GM21423 (cell line): ENCODE measurements around the gene FILIP1L.

Experiments used
- ATAC-seq: cut with Tn5 transposase; IDR thresholded peaks from one replicate; pipeline ENCODE4 v1.9.1; 2021; ENCODE audit warnings: mild to moderate bottlenecking, moderate library complexity; ENCODE audit not compliant: unreplicated experiment

The FILIP1L gene

DNA sequence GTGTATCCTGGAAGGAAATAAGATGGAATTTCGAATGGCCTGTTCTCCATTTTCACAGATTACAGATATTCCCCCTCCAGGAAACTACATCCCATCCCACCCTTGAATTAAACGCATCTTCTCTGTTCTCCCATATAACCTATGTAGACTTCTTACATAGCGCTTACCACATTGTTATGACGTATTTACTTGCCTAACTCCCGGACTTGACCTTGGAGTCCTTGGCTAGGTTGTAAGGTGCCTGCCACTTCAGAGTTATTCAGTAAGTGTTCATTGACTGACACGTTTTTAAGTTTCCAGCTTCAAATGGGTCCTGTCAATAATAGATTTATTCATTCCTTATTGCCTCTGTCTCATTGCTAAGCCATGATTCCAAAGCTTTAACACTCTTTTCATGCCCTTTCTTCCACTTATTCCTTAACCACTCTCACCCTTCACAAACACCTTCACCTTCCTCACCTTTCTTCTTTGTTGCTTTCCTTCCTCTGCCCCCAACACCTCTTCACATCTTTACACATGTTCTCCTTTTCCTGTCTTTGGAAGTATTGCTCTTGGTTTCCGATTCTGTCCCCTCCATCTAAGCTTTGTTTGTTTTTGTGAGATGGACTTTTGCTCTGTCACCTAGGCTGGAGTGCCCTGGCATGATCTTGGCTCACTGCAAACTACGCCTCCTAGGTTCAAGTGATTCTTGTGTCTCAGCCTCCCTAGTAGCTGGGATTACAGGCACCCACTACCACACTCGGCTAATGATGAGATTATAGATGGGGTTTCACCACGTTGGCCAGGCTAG is 158.3 kb downstream of the FILIP1L start:
- ATAC-seq, result no peak

DNA sequence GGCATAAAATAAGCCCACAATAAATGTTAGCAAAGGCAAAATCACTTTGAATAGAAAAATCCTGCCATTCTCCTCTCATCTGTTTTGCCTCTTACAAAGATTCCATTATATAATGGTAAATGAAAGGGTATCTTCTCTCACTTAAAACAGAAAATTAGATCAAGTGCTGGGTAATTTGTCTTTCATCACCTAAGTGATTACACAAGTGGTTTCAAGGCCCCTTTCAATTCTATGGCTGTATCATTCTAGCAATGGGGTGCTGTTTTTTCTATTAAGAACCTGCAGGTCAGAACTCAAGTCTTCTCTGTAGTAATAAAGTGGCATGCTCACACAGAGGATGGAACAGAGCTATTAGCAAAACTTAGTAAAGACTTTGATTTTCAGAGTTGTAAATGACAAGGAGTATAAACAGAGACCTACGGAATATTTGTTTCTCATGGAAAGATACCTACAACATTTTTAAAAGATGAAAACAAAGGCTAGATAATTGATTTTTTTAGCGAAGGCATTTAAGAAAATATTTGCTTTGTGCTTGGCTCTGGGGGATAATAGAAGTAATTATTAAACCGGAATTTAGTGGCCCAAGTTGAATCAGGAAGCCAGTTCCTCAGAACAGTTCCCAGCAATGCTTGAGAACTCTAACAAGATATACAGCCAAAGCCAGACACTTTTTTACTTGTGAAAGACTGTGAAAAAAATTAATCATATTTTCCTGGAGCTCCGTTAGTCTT is 159.2 kb downstream of the FILIP1L start:
- no peak for ATAC-seq

DNA sequence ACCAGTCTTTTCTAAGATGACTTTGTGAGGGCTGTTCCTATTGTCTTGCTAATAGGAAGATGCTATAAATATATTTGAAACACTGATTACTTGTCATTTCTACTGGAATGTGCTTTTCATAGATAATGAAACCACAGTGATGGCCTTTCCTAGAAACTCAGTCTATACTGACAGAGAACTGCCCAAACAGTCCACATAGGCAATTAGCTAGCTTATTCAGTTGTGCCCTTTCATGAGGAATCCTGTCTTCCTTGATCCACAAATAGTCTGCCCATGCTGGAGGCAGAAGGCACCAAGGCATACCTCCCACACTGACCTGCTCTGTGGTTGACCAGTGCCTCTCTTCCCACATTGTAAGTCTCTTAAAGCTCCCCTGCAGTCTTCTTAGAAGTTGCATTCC is 160.7 kb downstream of the FILIP1L start:
- no peak for ATAC-seq

DNA sequence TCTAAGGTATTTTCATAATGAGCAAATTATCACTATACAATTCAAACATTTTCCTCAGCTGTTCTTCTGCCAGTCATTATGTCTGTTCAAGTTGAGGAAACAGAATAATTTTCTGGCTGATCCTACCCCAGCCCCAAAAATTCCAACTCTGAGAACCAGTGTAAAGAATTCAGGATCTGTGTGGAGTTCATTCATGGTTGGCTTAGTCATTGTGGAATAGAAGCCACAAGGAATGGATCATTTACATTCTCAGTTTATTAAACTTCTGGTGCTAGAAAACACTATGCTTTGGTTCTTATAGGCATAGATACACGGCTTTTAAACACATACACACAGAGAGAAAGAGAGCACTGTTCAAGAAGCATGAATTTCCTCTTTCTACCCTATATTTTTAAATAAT is 162.0 kb downstream of the FILIP1L start:
- no peak for ATAC-seq

DNA sequence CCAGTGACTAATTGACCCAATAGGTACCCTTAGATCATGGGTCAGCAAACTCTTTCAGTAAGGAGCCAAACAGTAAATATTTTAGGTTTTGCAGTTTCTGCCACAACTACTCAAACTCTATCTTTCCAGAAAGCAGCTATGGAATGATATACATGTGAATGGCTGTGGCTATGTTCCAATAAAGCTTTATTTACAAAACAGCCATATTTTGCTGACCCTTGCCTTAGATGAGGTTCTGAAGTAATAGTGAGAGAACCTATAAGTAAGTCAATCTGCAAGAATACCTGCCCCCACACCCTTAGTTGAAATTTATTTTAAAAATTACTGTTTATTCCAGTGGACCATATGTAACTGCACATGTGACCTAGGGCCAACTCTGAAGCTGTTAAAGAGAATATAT is 162.6 kb downstream of the FILIP1L start:
- no peak for ATAC-seq

DNA sequence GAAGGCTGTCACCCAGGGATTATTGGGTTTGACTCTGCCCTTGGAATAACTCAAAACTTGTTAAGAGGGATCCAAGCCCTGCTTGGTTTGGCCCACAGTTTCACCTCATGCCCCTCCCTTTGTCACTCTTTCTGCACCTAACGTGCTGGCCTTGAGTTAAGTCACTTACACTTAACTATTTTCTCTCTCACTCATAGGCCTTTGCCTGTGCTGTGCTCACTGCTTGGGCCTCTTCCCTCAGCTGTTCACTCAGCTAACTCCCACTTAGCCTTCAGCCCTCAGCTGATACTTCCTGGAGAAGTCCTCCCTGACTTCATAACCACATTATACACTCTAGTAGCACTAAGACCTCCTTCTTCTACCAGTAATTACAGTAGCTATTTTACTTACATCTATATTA is 163.4 kb downstream of the FILIP1L start:
- ATAC-seq, result no peak

DNA sequence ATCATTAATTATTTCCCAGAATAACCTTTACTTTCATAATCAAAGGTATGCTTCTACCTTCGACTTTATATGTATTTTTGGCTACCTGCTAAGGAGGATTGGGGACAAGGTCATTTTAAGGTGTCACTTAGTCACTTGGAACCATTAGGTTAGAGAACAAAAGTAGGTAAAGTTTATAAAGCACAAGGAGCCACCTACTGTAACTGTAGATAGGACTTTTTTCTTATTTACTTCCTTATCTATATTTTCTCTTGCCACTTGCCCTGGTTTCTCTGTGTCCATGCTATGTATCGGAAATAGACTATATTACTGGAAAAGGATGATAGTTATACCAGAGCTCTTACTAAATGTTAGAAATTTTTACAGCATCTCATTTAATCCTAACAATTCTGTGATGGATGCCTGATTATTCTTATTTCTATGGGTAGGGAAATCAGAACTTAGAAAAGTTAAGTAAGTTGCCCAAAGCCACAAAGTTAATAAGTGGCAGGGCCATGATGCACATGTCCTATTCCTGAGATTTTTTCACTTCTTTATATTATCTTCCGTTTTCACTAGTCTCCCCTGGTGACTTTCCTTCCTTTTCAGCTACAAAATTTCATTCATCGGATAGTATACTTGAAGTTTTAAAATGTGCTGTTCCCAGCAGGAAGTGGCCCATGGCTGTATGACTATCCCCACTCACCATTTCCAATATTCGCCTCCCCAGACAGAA is 164.2 kb downstream of the FILIP1L start:
- no peak for ATAC-seq

DNA sequence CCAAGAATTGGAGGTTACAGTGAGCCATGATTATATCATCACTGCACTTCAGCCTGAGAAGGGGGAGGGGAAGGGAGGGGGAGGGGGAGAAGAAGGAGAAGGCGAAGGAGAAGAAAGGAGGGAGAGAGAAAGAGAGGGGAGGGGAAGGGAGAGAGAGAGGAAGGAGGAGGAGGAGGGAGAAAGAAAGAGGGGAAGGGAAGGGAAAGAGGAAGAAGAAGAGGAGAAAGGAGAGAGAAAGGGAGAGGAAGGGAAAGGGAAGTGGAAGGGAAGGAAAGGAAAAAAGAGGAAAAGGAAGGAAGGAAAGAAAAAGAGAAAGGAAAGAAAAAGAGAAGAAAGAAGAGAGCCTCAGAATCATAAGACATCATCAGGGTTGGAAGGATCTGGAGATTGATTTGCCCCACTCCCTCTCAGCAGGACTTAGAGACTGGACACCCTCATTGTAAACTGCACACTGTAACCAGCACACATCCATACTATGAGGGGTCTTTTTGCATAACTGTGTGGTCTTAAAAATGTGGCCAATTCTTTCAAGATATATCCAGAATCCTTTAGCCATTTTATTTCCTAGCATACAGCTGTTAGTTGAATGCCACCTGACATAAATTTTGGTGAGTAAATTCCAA is 165.7 kb downstream of the FILIP1L start:
- ATAC-seq, result no peak

DNA sequence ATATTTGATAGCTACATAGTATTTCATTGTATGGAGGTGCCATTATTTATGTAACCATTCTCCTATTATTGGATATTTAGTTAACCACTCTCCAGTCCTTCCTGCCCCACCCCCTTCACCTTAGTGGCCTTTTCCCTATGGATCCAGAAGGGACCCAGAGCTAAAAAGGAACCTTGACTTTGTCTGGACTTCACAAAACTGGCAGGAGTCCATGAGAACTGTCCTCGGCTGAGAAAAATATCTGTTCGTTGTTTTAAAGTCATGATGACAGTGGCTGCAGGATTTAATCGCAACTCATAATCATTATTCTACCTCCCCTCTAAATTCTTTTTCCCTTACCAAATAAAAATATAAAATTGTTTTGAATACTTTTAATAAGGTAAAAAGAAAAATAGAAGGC is 166.9 kb downstream of the FILIP1L start:
- no peak for ATAC-seq

DNA sequence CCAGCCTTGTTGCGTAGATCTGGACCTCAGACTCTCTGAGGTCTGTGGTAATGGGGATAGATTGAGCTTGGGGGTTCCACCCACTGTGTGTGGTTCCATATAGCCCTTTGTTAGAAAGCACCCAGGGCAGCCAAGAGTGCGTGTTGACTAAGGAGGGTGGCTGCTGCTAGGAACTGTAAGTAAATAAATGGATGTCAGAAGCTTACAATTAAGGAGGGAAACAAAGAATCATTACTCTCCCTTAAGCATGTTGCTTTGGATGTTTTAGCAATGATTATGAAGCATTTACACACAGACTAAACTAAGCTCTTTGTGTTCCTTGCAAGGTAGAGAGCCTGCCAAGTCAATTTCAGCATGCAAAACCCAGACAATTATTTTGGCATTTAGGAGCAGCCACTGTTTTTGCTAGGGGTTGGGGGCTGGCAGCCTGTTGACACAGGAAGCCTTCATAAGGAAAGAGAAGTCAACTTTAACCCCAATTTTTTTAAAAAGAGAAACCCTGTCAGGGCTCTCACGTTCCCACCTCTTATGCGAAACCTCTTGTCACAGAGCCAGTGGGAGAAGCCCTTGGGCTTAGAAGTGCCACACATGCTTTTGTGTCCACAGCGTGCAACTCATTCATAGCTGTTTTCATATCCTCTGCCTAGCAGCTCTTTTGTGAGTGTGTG is 168.8 kb downstream of the FILIP1L start:
- no peak for ATAC-seq

DNA sequence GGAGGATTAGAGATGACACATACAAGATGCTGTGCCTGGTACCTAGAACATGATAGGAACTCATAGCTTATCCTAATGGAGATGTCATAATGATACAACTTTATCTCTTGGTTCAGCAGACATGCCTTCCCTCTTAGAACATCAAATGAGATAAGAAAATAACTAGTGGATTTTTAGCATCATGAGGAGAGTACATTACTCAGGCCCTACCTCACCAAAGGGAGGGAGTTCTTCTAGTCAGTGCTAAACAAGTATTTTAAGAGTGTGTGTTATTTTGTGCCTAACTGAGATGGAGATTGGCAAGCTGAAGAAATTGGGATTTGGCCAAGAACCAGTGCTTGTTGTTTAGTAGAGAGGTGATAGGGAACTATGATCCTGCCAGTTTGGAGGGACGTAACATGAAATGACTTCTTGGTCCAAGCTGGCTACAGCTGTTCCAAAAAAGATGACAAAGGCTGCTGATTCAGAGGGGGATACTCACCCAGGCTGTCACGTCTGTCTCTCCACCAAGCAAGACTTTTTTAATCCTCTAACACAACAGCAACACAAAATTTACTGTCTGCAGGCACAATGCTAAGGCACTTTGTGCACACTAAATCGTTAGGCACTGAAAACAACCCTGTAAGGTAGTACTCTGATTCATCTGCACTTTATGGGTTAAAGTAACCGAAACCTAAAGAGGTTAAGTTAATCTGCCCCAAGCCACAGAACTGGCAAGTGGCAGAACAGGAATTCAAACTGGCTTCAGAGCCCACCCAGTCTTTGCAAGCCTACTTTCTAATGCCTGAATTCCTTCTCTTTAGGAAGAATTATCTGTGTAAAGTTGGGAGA is 170.2 kb downstream of the FILIP1L start:
- no peak for ATAC-seq

DNA sequence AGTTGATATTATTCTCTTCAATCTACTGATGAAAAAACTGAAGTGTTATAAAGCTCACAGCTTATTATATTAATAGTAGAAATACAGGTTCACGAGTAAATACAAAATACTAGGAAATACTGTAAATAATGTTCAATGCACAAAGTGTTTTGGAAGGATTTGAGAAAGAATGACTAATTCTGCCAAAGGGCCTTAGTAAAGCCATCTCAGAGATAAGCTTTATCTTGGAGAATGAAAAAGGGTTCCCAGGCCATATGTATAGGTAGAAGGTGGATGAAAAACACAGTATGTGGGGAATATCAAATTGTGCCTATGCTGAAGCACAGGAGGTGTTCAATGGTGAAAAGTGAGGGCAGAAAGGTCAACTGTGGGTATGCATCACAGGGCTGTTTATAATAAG is 173.1 kb downstream of the FILIP1L start:
- ATAC-seq, result no peak

DNA sequence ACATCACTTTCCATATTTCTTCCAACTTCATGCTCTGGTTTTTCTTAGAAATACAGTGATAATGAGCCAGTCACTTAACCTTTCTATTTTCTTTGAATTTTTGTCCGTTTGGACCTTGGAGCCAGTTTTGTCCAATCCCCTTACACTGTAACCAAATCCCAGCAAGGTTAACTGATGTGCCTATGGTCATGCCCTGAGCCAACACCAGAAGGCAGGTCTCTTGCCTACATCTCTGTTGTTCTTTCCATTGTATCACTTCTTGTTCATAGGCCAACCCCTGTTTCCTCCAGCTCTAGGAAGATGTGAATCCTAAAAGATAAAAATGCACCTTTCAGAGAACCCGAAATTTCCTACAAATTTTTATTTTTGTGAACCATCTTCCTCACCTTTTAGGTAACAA is 174.0 kb downstream of the FILIP1L start:
- ATAC-seq, result no peak

DNA sequence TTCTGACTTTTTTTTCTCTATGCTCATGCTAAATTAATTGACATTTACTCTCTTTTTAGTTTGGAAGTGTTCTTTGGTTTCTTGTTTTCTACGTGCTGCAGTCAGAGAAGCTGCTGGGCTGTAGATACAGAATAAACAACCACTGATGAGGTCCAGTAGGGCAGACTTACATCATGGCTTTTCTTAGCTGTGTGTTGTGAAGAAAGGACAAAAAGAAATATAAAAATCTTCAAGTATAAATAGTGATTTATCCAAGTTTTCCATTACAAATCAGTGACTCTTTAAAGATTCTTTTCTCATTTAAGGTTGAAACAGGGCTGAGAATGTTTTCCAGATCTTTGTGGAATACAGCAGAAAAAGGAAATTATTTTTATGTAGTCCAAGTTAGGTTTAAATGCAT is 174.4 kb downstream of the FILIP1L start:
- ATAC-seq, result no peak

DNA sequence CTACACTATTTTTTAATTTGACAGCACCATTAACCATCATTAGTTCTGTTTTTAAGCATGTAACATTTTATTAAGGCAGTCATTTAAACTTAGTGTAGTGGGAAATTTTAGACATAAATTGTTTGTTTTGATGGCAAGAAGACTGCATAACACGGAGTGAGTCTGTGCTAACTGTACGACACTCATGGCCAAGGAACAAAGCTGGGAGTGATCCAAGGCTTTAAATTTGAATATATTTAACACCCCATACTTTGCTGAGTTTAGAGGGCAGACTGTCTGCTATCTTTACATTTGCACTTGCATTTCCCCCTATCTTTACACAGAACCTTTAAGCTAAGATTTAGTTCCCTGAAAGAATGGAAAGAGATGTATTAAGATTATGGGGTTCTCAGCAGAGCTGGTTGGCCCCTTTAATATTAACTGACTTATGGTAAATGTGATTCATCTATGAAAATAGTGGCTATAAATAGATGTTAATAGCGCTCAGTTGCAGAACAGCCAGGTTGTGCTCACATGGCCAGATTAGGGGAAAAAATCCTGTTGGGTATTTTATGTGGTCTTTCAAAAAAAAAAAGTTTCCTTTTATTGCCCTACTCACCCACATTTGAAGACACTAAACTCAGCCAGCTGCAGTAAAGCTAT is 175.9 kb downstream of the FILIP1L start:
- peak; percentile 50 for ATAC-seq

DNA sequence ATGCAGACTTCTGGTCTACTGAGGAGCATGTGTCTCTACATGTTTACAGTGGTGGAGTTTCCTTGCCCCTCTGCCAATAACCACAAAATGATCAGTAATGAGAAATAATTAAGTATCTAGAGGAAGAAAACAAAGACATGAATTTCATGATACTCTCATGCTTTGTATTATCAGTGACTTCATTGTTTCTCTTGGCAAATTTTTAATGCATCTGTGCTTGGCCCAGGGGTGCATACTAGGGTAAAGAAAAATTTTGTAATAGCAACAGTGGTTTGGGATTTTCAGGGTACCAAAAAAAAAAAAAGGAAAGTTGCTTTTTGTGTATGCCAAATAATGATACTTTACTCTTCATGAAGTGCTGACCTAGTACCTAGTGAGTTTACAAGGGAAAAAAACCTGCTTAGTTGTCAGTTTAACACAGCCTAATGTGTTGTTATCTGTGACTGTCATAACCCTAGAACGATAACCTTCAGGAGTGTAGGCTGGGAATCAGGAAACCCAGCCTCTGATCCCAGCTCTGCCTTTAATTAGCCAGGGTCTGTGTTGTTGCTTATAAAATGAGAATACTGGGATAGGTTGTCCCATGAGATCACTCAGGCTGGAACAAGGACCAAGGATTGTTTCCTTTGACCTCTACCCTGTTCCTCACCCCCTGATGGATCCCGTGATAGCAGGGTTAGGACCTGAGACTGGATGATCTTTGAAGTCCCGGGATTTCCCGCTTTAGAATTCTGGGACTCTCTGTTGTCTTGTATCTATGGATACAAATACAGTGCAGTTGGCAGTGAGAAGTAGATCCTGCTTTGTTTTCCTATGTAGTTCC is 179.1 kb downstream of the FILIP1L start:
- no peak for ATAC-seq

DNA sequence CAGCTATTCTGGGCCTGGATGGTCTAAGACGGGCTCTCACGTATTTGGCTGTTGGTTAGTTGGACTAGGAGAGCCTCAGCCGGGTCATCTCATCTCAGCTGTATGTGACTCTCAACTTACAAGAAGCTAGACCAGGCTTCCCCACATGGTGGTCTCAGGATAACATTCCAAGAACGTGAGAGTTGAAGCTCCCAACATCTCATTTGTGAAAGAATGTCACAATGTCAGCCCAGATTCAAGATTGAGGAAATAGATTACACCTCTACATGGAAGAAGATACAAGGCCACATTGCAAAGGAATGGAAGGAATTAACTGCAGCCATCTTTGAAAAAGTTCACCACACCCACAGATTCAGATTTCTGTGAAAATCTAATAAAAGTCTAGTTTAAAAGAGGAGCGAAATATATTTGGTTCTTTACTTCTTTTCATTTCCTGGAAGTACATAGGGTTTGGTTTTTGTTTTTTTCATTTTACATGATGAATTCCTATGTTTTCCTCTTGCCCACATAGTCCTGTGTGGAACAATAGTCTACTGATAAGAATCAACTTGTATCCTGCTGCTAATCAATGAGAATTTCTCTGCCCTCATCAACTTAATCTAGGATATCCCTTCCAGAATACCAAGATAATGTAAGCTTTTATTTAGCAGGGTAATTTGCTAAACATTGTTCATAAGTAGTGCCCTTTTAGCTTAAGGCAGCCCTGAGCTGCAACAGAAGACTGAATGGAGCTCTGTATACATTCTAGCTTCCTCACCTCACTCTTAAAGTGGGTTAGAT is 180.1 kb downstream of the FILIP1L start:
- ATAC-seq, result no peak

DNA sequence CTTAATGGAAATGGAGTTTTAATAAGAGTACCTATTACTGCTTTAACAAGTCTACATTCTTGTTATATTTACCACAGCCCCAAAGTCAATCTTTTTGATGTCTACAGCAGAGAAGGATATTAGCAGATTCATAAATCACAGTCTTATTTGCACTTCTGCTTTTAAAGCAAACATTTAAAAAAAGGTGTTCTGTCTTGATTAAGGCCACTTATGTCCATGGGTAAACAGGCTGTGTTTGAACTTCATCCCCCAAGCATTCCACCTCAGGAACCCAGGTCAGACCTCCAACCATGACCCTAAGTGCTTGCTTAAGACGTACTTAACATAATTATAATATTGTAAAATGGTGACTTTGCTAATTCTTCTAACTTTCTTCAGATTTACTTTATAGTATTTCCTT is 183.2 kb downstream of the FILIP1L start:
- no peak for ATAC-seq
